GM12878 (cell line): ENCODE measurements around the gene P2RY10. TPM values are rescaled to one million over a fixed set of nuclear protein-coding genes. Genes with fewer than 3 reads are reported as not detected.

Experiments used
- ATAC-seq: fragments of 200-7000 bp; cut with Tn5 transposase; 3 replicates; pipeline ENCODE4 v1.9.1; 2020; ENCODE audit warnings: mild to moderate bottlenecking, moderate library complexity
- BruUV-seq: library from RNA; stranded (reverse); fragments of 400-500 nt; replicated peaks from 2 replicates; lab custom pipeline; 2021; lab: Mats Ljungman, UMichigan
- CTCF ChIA-PET: fragments of 300-600 bp; sonication (Branson Sonifier 250); formaldehyde crosslinking; extraction: SDS; loops from one replicate; lab custom pipeline; 2021; ENCODE audit warnings: inconsistent platforms; lab: Yijun Ruan, JAX
- POLR2A ChIA-PET: fragments of 350-600 bp; formaldehyde crosslinking; extraction: SDS; loops from one replicate; lab custom pipeline; 2021; ENCODE audit warnings: inconsistent platforms; lab: Charles Lee
- RAD21 ChIA-PET: fragments of 300-600 bp; sonication (Branson Sonifier 250); formaldehyde crosslinking; loops from one replicate; lab custom pipeline; 2023; ENCODE audit warnings: antibody characterized with exemption; ENCODE audit not compliant: unreplicated experiment; lab: Charles Lee
- SMC1A ChIA-PET: fragments of 300-600 bp; sonication (Branson Sonifier 250); formaldehyde crosslinking; loops from one replicate; lab custom pipeline; 2023; ENCODE audit not compliant: unreplicated experiment, uncharacterized antibody; lab: Charles Lee
- DNase-seq: peaks from one replicate; pipeline ENCODE4 v3.0.0-alpha.2; 2011; ENCODE audit warnings: low read depth, low spot score
- FAIRE-seq: peaks from 3 replicates; lab custom pipeline; 2011; peaks lifted over from hg19 to GRCh38; lab: Jason Lieb, UNC
- H2AFZ ChIP-seq: 2 replicates; pipeline ENCODE4 v1.6.0; 2011; ENCODE audit warnings: low read depth, low read length, control low read depth; ENCODE audit not compliant: control insufficient read depth
- H3K27ac ChIP-seq: 2 replicates; pipeline ENCODE4 v1.5.1; 2011; ENCODE audit warnings: control low read depth; ENCODE audit not compliant: control insufficient read depth, insufficient read depth
- H3K27me3 ChIP-seq, 2 experiments: replicated peaks in 1 of 2; 2 replicates each; pipeline versions ENCODE4 v1.6.0 to v1.6.1; 2011; ENCODE audit warnings: low read length in 1 of 2; ENCODE audit not compliant: control insufficient read depth in 2 of 2, insufficient read depth in 2 of 2
- H3K36me3 ChIP-seq, 2 experiments: 2 replicates each; pipeline ENCODE4 v1.5.1; 2011; ENCODE audit warnings: low read length in 1 of 2; ENCODE audit not compliant: control insufficient read depth in 2 of 2, insufficient read depth in 2 of 2
- H3K4me1 ChIP-seq: 2 replicates; pipeline ENCODE4 v1.6.1; 2011; ENCODE audit warnings: mild to moderate bottlenecking, low read length, moderate library complexity, mixed read lengths; ENCODE audit not compliant: control insufficient read depth, insufficient read depth
- H3K4me2 ChIP-seq: 2 replicates; pipeline ENCODE4 v1.6.0; 2011; ENCODE audit warnings: control low read depth; ENCODE audit not compliant: control insufficient read depth, insufficient read depth
- H3K4me3 ChIP-seq: fragments of 200-600 bp; sonication (generic); 2 replicates; pipeline ENCODE4 v1.5.1; 2016
- H3K79me2 ChIP-seq: 2 replicates; pipeline ENCODE4 v1.6.0; 2011; ENCODE audit warnings: low read length; ENCODE audit not compliant: control insufficient read depth, insufficient read depth
- H3K9ac ChIP-seq: 2 replicates; pipeline ENCODE4 v1.8.0; 2011; ENCODE audit warnings: low read length, control low read depth, mixed read lengths; ENCODE audit not compliant: control insufficient read depth, insufficient read depth
- H3K9me3 ChIP-seq: replicated peaks from 3 replicates; pipeline ENCODE4 v1.5.1; 2011; ENCODE audit warnings: mild to moderate bottlenecking, low read length; ENCODE audit not compliant: control insufficient read depth, insufficient read depth
- H4K20me1 ChIP-seq: 2 replicates; pipeline ENCODE4 v1.6.0; 2011; ENCODE audit not compliant: control insufficient read depth, insufficient read depth
- HCFC1 ChIP-seq: fragments of 150-350 bp; IDR thresholded peaks from 2 replicates; pipeline ENCODE4 v1.6.1; 2014; ENCODE audit warnings: low read length
- MTA3 ChIP-seq: IDR thresholded peaks from 2 replicates; pipeline ENCODE4 v1.6.1; 2012; ENCODE audit warnings: low read length, inconsistent platforms, borderline replicate concordance
- NRF1 ChIP-seq: conservative IDR thresholded peaks from 2 replicates; pipeline ENCODE4 v1.6.1; 2011; ENCODE audit warnings: mild to moderate bottlenecking, low read depth, low read length, improper control_type of control experiment
- POLR2AphosphoS2 ChIP-seq: IDR thresholded peaks from 2 replicates; pipeline ENCODE4 v1.6.1; 2011; ENCODE audit warnings: low read depth, mild to moderate bottlenecking, low read length, improper control_type of control experiment, moderate library complexity
- POLR2AphosphoS5 ChIP-seq: IDR thresholded peaks from 2 replicates; pipeline ENCODE4 v1.6.1; 2011; ENCODE audit warnings: mild to moderate bottlenecking, low read length, inconsistent platforms
- RFX5 ChIP-seq: IDR thresholded peaks from 2 replicates; pipeline ENCODE4 v1.6.1; 2011; ENCODE audit warnings: low read depth, low read length, improper control_type of control experiment
- WGBS: methylation state at CpG from one replicate; pipeline ENCODE4 v1.1.6; 2016; ENCODE audit warnings: low lambda C conversion rate; ENCODE audit not compliant: insufficient replicate concordance, insufficient coverage; ENCODE audit errors: missing lambda C conversion rate; 5-methylcytosine and 5-hydroxymethylcytosine counted together
- in situ Hi-C: fragments of 300-500 bp; cut with MboI; formaldehyde crosslinking; loops from 9 replicates; pipeline ENCODE4 v1.14.3; 2018; ENCODE audit warnings: mixed read lengths
- intact Hi-C: fragments of 100-400 bp; cut with micrococcal nuclease; formaldehyde crosslinking; loops from one replicate; pipeline ENCODE4 v1.14.2; 2022; ENCODE audit not compliant: unreplicated experiment
- polyA plus RNA-seq, 11 experiments: library from polyadenylated mRNA; depleted of rRNA in 4 of 11; unstranded in 6 of 11; stranded (reverse) in 5 of 11; fragments of >200 nt; fragmentation: Nextera tagmentation in 4 of 11; fragmentation: Illumina TruSeq in 1 of 11; extraction: Ambion mirVana in 4 of 11; extraction: Trizol in 1 of 11; gene quantifications; 1 replicate in 1 of 11; 2 replicates in 10 of 11; pipeline versions ENCODE4 v1.2.1 to v1.2.3, GENCODE V29; 2011 to 2016; ENCODE audit warnings: inconsistent platforms in 2 of 11, missing spikeins in 2 of 11, low read depth in 1 of 11
- total RNA-seq, 4 experiments: library from RNA; depleted of rRNA in 3 of 4; stranded (reverse); fragments of >200 nt in 3 of 4; fragmentation: Illumina TruSeq in 1 of 4; extraction: Trizol in 1 of 4; gene quantifications; 2 replicates each; pipeline versions ENCODE4 v1.2.1 to v1.2.3, GENCODE V29; 2013 to 2021

Gene P2RY10
- total and polyA plus RNA-seq, 10 of the 15 experiments (the other 5 are each of a cell fraction or from before 2014, with no cell fraction given) = 43.8 to 288 (median 72.1) TPM

DNA sequence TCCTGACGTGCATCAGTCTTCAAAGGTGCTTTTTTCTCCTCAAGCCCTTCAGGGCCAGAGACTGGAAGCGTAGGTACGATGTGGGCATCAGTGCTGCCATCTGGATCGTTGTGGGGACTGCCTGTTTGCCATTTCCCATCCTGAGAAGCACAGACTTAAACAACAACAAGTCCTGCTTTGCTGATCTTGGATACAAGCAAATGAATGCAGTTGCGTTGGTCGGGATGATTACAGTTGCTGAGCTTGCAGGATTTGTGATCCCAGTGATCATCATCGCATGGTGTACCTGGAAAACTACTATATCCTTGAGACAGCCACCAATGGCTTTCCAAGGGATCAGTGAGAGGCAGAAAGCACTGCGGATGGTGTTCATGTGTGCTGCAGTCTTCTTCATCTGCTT, 15.7 kb downstream of the P2RY10 start:
- intact Hi-C loops = no loop called here
- ChIA-PET POLR2A (no interaction called here), RAD21 (no interaction called here), SMC1A (no interaction called here), CTCF (no interaction called here)
- no peak overlapping the region for H3K4me2 ChIP-seq
- in situ Hi-C loops = no loop called here
- WGBS = 90% methylated on average over 8 of the region's 8 CpGs
- H3K4me3 ChIP-seq = no peak overlapping the region
- BruUV-seq = no TSS peak
- peaks cover 28% of the 10 kb centered on the region for H3K4me1 ChIP-seq
- H3K79me2 ChIP-seq = peaks cover 51% of the 10 kb centered on the region
- H3K9me3 ChIP-seq = peaks cover 21% of the 10 kb centered on the region; the same call in 2 of the 3 replicates
- H3K36me3 ChIP-seq = peaks cover 13 to 35% of the 10 kb centered on the region in 2 experiments
- no peaks in the 10 kb centered on the region; the same call in 1 of the 2 replicates for H4K20me1 ChIP-seq
- no peak overlapping the region for H3K27ac ChIP-seq
- FAIRE-seq = no peak
- TF ChIP-seq POLR2AphosphoS5 (peak; percentile 51; the same call in 1 of the 2 replicates), HCFC1 (no peak)
- no peak overlapping the region for H3K9ac ChIP-seq
- no peak for ATAC-seq
- H2AFZ ChIP-seq = no peak overlapping the region
- no peaks in the 10 kb centered on the region for H3K27me3 ChIP-seq
- DNase-seq = no peak

DNA sequence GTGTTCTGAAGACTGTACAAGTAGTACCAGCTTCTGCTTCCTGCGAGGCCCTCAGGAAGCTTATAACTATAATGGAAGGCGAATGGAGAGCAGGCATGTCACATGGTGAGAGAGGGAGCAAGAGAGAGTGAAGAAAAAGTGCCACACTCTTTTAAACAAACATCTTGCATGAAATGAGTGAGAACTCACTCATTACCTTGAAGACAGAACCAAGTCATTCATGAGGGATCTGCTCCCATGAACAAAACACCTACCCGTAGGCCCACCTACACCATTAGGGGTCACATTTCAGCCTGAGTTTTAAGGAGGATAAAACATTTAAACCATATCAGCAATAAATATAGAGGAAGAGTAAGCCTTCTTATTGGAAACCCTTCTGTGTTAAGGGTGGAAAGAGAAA, 19.4 kb downstream of the P2RY10 start:
- RAD21 ChIA-PET = interaction anchor here (1.9 kb wide), 1 partner anchor 117 kb away, joined by 4 read pairs; no protein-coding TSS in a partner anchor
- Histone ChIP-seq H2AFZ (no peak overlapping the region), H3K4me1 (no peaks in the 10 kb centered on the region), H3K4me3 (no peak overlapping the region), H3K27me3 (no peaks in the 10 kb centered on the region), H3K9me3 (peaks cover 19% of the 10 kb centered on the region), H3K27ac (no peak overlapping the region), H3K4me2 (no peak overlapping the region), H3K9ac (no peak overlapping the region), H4K20me1 (no peaks in the 10 kb centered on the region; the same call in 1 of the 2 replicates), H3K79me2 (peaks cover 19% of the 10 kb centered on the region), H3K36me3 (peaks cover 11 to 22% of the 10 kb centered on the region in 2 experiments)
- DNase-seq (no peak), FAIRE-seq (no peak), ATAC-seq (peak; percentile 61)
- 73% methylated on average over 3 of the region's 3 CpGs for WGBS
- POLR2A ChIA-PET = interaction anchor here (1.4 to 1.5 kb wide), 2 partner anchors 10 to 17 kb away, joined by 3 read pairs; no protein-coding TSS in a partner anchor
- TF ChIP-seq NRF1 (no peak), MTA3 (peak; percentile 50; the same call in 1 of the 2 replicates), POLR2AphosphoS2 (peak; percentile 20; the same call in 1 of the 2 replicates), RFX5 (no peak)
- intact Hi-C loops (no loop called here), in situ Hi-C loops (no loop called here)
- SMC1A ChIA-PET = interaction anchor here (0.8 to 2.0 kb wide), 4 partner anchors 11 to 179 kb away, joined by 3 to 6 read pairs (median 4); no protein-coding TSS in a partner anchor
- CTCF ChIA-PET = no interaction called here
- BruUV-seq = no TSS peak
